SIG-M5 (cell line): ENCODE measurements around the gene KARS1.

Experiments used
- DNase-seq: peaks from one replicate; lab custom pipeline; 2025; lab: John Stamatoyannopoulos, UW

The KARS1 gene

DNA sequence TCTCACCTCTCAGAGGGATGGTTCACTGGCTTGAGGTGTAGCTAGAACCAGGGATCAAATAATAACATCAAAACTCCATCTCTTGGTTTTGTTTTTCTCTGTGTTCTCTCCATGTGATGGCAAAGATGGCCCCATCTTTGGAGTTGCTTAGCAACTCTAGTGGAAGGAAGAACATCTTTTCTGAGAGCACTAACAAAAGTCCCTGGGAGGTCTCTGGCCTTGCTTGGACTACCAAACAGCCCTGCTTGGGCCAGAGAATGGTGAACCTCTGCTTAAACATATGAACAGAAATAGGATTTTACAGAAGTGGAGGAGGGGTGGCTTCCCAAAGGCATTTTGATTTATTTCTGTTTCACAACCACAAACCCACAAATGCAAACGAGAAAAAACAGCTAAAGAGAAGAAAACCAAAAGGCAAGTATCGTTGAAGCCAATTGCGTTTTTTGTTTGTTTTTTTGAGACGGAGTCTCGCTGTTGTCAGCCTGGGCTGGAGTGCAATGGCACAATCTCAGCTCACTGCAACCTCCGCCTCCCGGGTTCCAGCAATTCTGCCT lies 68.1 kb downstream of the KARS1 start:
- no peak for DNase-seq

GRCh38 chr16:75578725-75579124 lies 68.7 kb downstream of the KARS1 start:
- DNase-seq, result no peak

DNA sequence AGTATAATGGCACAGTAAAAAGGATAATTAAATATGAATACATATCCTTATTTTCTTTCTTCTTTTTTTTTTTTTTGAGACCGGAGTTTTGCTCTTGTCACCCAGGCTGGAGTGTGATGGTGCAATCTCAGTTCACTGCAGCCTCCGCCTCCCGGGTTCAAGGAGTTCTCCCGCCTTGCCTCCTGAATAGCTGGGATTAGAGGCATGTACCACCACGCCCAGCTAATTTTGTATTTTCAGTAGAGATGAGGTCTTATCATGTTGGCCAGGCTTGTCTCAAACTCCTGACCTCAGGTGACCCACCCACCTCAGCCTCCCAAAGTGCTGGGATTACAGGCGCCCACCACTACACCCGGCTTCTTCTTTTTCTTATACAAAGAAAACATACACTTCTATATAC lies 69.3 kb downstream of the KARS1 start:
- no peak for DNase-seq
